ENCODE data around the gene NOS3. TPM values are rescaled to one million over a fixed set of nuclear protein-coding genes. Genes with fewer than 3 reads are reported as not detected.
A peak's percentile ranks its signal among the peaks of the same experiment; 100 is the strongest.

NOS3 gene
- total and polyA plus RNA-seq, 2 donors (not counting 3 experiments of a cell fraction or from before 2014, with no cell fraction given) = 82.8 to 95.1 TPM

DNA sequence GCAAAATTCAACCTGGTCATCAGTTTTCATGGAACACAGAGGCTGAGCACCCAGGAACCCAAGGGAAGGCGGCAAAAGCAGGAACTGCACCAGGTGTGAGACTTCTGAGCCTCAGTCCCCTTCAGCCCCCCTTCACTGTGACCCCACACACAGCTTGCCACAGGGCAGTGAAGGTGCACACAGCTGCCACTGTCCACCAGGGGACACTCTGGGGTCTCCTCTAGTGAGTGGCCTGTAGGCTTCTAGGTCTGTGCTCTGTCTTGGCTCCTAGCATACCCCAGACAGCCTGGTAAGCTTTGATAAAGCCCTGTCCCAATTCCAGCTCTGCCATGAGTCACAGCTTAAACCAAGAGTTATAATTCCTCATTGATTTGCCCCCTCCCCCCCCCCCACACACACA is 24.8 kb upstream of the NOS3 start:
- DNase-seq (ENCODE audit: low read depth, low spot score) (peak; percentile 27), FAIRE-seq (peak; percentile 18)
- no peak overlapping the region for H3K4me2 ChIP-seq (ENCODE audit: insufficient read depth, low read length)
- no peak overlapping the region for H3K4me3 ChIP-seq (replicated peaks in 1 of 3; ENCODE audit: insufficient read depth in 1 of 3, low read depth in 1 of 3, low read length in 3 of 3)
- BruUV-seq (replicated peaks) = no TSS peak
- CTCF ChIA-PET = interaction anchor here (1.0 to 3.2 kb wide), 7 partner anchors 18 to 158 kb away, joined by 3 to 26 read pairs (median 8); no protein-coding TSS in a partner anchor
- no peak overlapping the region for H2AFZ ChIP-seq (ENCODE audit: low read depth, low read length)
- dilution Hi-C loops (cut with MboI; ENCODE audit: extremely low pct_ligation_motif_present, low sequenced_read_pairs) (no loop called here), intact Hi-C loops (cut with micrococcal nuclease) (no loop called here)
- H3K27ac ChIP-seq (ENCODE audit: insufficient read depth, low read depth, low read length) = no peak overlapping the region
- H3K36me3 ChIP-seq (ENCODE audit: control insufficient read depth in 2 of 2, extremely low read depth in 1 of 2, insufficient read depth in 2 of 2, low read length in 2 of 2) = no peaks in the 10 kb centered on the region
- H3K27me3 ChIP-seq (ENCODE audit: control insufficient read depth in 2 of 2, insufficient read depth in 2 of 2, low read length in 2 of 2) = peaks cover 7 to 19% of the 10 kb centered on the region in 2 experiments
- H3K79me2 ChIP-seq (ENCODE audit: control insufficient read depth, insufficient read depth, low read length) = no peaks in the 10 kb centered on the region
- no peaks in the 10 kb centered on the region for H3K9me3 ChIP-seq (replicated peaks; ENCODE audit: control insufficient read depth, insufficient read depth, low read length)
- TF ChIP-seq GATA2 (IDR thresholded peaks at IDR 0.05; ENCODE audit: insufficient read depth, insufficient read length, low read depth, low read length) (no peak), FOS (IDR thresholded peaks at IDR 0.05; ENCODE audit: borderline replicate concordance, insufficient read depth, low read length) (no peak), POLR2AphosphoS5 (IDR thresholded peaks at IDR 0.05; ENCODE audit: insufficient read depth, low read depth, low read length) (no peak), MYC (IDR thresholded peaks at IDR 0.05; ENCODE audit: low read depth, low read length) (no peak), POLR2A (IDR thresholded peaks at IDR 0.05; ENCODE audit: low read depth, low read length) (no peak), JUN (IDR thresholded peaks at IDR 0.05; ENCODE audit: borderline replicate concordance, insufficient read depth, insufficient read length, low read depth) (no peak)
- TF ChIP-seq, protein P1, sequence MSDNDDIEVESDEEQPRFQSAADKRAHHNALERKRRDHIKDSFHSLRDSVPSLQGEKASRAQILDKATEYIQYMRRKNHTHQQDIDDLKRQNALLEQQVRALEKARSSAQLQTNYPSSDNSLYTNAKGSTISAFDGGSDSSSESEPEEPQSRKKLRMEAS (IDR thresholded peaks at IDR 0.05; ENCODE audit: insufficient read depth, insufficient read length) = no peak
- TF ChIP-seq, protein P2, sequence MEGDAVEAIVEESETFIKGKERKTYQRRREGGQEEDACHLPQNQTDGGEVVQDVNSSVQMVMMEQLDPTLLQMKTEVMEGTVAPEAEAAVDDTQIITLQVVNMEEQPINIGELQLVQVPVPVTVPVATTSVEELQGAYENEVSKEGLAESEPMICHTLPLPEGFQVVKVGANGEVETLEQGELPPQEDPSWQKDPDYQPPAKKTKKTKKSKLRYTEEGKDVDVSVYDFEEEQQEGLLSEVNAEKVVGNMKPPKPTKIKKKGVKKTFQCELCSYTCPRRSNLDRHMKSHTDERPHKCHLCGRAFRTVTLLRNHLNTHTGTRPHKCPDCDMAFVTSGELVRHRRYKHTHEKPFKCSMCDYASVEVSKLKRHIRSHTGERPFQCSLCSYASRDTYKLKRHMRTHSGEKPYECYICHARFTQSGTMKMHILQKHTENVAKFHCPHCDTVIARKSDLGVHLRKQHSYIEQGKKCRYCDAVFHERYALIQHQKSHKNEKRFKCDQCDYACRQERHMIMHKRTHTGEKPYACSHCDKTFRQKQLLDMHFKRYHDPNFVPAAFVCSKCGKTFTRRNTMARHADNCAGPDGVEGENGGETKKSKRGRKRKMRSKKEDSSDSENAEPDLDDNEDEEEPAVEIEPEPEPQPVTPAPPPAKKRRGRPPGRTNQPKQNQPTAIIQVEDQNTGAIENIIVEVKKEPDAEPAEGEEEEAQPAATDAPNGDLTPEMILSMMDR (IDR thresholded peaks at IDR 0.05; ENCODE audit: extremely low read depth in 1 of 2, insufficient read depth in 1 of 2, low read depth in 1 of 2, low read length in 2 of 2) = peak; percentile 44 to 76
- no peak overlapping the region for H3K9ac ChIP-seq (replicated peaks; ENCODE audit: extremely low read depth, insufficient read depth, low read length)
- H4K20me1 ChIP-seq (replicated peaks; ENCODE audit: control insufficient read depth, extremely low read depth, insufficient read depth, low read length) = no peaks in the 10 kb centered on the region
- POLR2A ChIA-PET = no interaction called here
- H3K4me1 ChIP-seq (ENCODE audit: control insufficient read depth, extremely low read depth, insufficient read depth, low read length) = no peaks in the 10 kb centered on the region
- no peaks in the 10 kb centered on the region for H3K9me1 ChIP-seq (replicated peaks; ENCODE audit: control insufficient read depth, extremely low read depth, insufficient read depth, low read length)
